A549 (cell line): ENCODE measurements around the gene SLC25A40. TPM values are rescaled to one million over a fixed set of nuclear protein-coding genes. Genes with fewer than 3 reads are reported as not detected.

ENCODE experiments used
- ATAC-seq, 2 experiments: fragments of 200-7000 bp in 1 of 2; fragments of >200 bp in 1 of 2; cut with Nextera tagmentation in 1 of 2; cut with Tn5 transposase in 1 of 2; 3 replicates each; pipeline versions ENCODE4 v1.8.0 to v1.9.1; 2018 to 2020; ENCODE audit warnings: mild to moderate bottlenecking in 1 of 2, moderate library complexity in 1 of 2
- CTCF ChIA-PET: fragments of 300-600 bp; sonication (Branson Sonifier 250); formaldehyde crosslinking; extraction: SDS; loops from one replicate; lab custom pipeline; 2021; ENCODE audit warnings: antibody characterized with exemption, inconsistent platforms; lab: Yijun Ruan, JAX
- POLR2A ChIA-PET: fragments of 350-600 bp; formaldehyde crosslinking; extraction: SDS; loops from one replicate; lab custom pipeline; 2021; ENCODE audit warnings: antibody characterized with exemption, inconsistent platforms; lab: Yijun Ruan, JAX
- DNase-seq, 2 experiments: peaks; one replicate each; pipeline versions ENCODE4 v3.0.0 to v3.0.0-alpha.2; 2011 to 2016; ENCODE audit warnings: low read depth in 1 of 2, low spot score in 1 of 2
- FAIRE-seq: peaks from 2 replicates; lab custom pipeline; 2011; peaks lifted over from hg19 to GRCh38; lab: Jason Lieb, UNC
- H3K27ac ChIP-seq, 2 experiments: fragments of >200 bp; sonication (Bioruptor Twin); formaldehyde crosslinking; 3 replicates each; pipeline ENCODE4 v1.5.1; 2016 to 2017
- H3K4me1 ChIP-seq: fragments of >200 bp; sonication (Bioruptor Twin); formaldehyde crosslinking; 3 replicates; pipeline ENCODE4 v1.6.1; 2016
- H3K4me2 ChIP-seq: fragments of >200 bp; sonication (Bioruptor Twin); formaldehyde crosslinking; 3 replicates; pipeline ENCODE4 v1.6.1; 2016
- H3K4me3 ChIP-seq: fragments of >200 bp; sonication (Bioruptor Twin); formaldehyde crosslinking; 3 replicates; pipeline ENCODE4 v1.5.1; 2016
- H3K9me3 ChIP-seq: fragments of >200 bp; sonication (Bioruptor Twin); formaldehyde crosslinking; 3 replicates; pipeline ENCODE4 v1.6.1; 2016
- CBX2 ChIP-seq: fragments of 200-600 bp; sonication (generic); IDR thresholded peaks from 2 replicates; pipeline ENCODE4 v1.6.1; 2016; ENCODE audit warnings: low read depth, mild to moderate bottlenecking, borderline replicate concordance
- CBX8 ChIP-seq: fragments of 200-600 bp; sonication (generic); IDR thresholded peaks from 2 replicates; pipeline ENCODE4 v1.6.1; 2016
- CHD2 ChIP-seq: fragments of 150-350 bp; IDR thresholded peaks from 2 replicates; pipeline ENCODE4 v1.6.1; 2014; ENCODE audit warnings: low read length; ENCODE audit not compliant: partially characterized antibody
- EHF ChIP-seq: fragments of 250-450 bp; sonication (Bioruptor Pico); IDR thresholded peaks from 2 replicates; pipeline ENCODE4 v1.5.0; 2020; ENCODE audit warnings: mild to moderate bottlenecking
- EHMT2 ChIP-seq: fragments of 200-600 bp; sonication (generic); IDR thresholded peaks from 2 replicates; pipeline ENCODE4 v1.6.1; 2016; ENCODE audit warnings: antibody characterized with exemption, low read depth, mild to moderate bottlenecking, moderate library complexity
- FOSL2 ChIP-seq, 2 experiments: fragments of 450-650 bp in 1 of 2; fragments of >200 bp in 1 of 2; sonication (Bioruptor Twin) in 1 of 2; formaldehyde crosslinking; IDR thresholded peaks; 2 replicates each; pipeline versions ENCODE4 v1.5.0 to v1.6.1; 2016 to 2020; ENCODE audit warnings: mild to moderate bottlenecking in 1 of 2, moderate library complexity in 1 of 2
- FOXS1 ChIP-seq: fragments of 250-450 bp; sonication (Bioruptor Pico); IDR thresholded peaks from 2 replicates; pipeline ENCODE4 v1.5.0; 2020; ENCODE audit warnings: mild to moderate bottlenecking, moderate library complexity
- HDAC2 ChIP-seq: fragments of 200-600 bp; sonication (generic); IDR thresholded peaks from 2 replicates; pipeline ENCODE4 v1.6.1; 2016
- HES2 ChIP-seq: fragments of >200 bp; sonication (Bioruptor Twin); formaldehyde crosslinking; IDR thresholded peaks from 2 replicates; pipeline ENCODE4 v1.6.1; 2016
- HOXB13 ChIP-seq: fragments of 250-450 bp; sonication (Bioruptor Pico); IDR thresholded peaks from 2 replicates; pipeline ENCODE4 v1.5.0; 2020; ENCODE audit warnings: low read depth, mild to moderate bottlenecking, moderate library complexity
- HOXB5 ChIP-seq: fragments of 250-450 bp; sonication (Bioruptor Pico); IDR thresholded peaks from 2 replicates; pipeline ENCODE4 v1.5.0; 2020; ENCODE audit warnings: mild to moderate bottlenecking, moderate library complexity
- JUN ChIP-seq, 2 experiments: fragments of >200 bp; sonication (Bioruptor Twin); formaldehyde crosslinking; IDR thresholded peaks; 2 replicates in 1 of 2; 3 replicates in 1 of 2; pipeline ENCODE4 v1.6.1; 2016 to 2017
- KDM1A ChIP-seq: fragments of 200-600 bp; sonication (generic); IDR thresholded peaks from 2 replicates; pipeline ENCODE4 v1.6.1; 2016; ENCODE audit warnings: low read depth, mild to moderate bottlenecking
- KDM5A ChIP-seq: fragments of 200-600 bp; sonication (generic); IDR thresholded peaks from 2 replicates; pipeline ENCODE4 v1.6.1; 2016; ENCODE audit warnings: antibody characterized with exemption, mild to moderate bottlenecking
- MAFK ChIP-seq: fragments of 450-650 bp; IDR thresholded peaks from 2 replicates; pipeline ENCODE4 v1.6.1; 2014; ENCODE audit not compliant: partially characterized antibody
- MAX ChIP-seq: IDR thresholded peaks from 2 replicates; pipeline ENCODE4 v1.6.1; 2012
- NPAS2 ChIP-seq: fragments of 250-450 bp; sonication (Bioruptor Pico); IDR thresholded peaks from 2 replicates; pipeline ENCODE4 v1.8.0; 2022; ENCODE audit warnings: mild to moderate bottlenecking, moderate library complexity, borderline replicate concordance
- NR3C1 ChIP-seq: fragments of >200 bp; sonication (Bioruptor Twin); formaldehyde crosslinking; IDR thresholded peaks from 3 replicates; pipeline ENCODE4 v1.6.1; 2017
- PHF8 ChIP-seq: fragments of 200-600 bp; sonication (generic); IDR thresholded peaks from 2 replicates; pipeline ENCODE4 v1.6.1; 2016; ENCODE audit warnings: low read depth, mild to moderate bottlenecking, antibody characterized with exemption, moderate library complexity, borderline replicate concordance
- POLR2AphosphoS2 ChIP-seq: conservative IDR thresholded peaks from 2 replicates; pipeline ENCODE4 v1.6.1; 2012; ENCODE audit warnings: low read length, improper control_type of control experiment, inconsistent platforms
- RCOR1 ChIP-seq: fragments of 150-350 bp; IDR thresholded peaks from 2 replicates; pipeline ENCODE4 v1.6.1; 2014; ENCODE audit warnings: antibody characterized with exemption, low read length, low read depth
- SREBF2 ChIP-seq: fragments of 450-650 bp; IDR thresholded peaks from 2 replicates; pipeline ENCODE4 v1.6.1; 2014; ENCODE audit warnings: mild to moderate bottlenecking, moderate library complexity
- ZNF302 ChIP-seq: fragments of 250-450 bp; sonication (Bioruptor Pico); IDR thresholded peaks from 2 replicates; pipeline ENCODE4 v1.9.0; 2021; ENCODE audit warnings: inconsistent platforms, mild to moderate bottlenecking, moderate library complexity
- WGBS: methylation state at CpG from one replicate; pipeline ENCODE4 v1.1.6; 2017; ENCODE audit errors: missing lambda C conversion rate; 5-methylcytosine and 5-hydroxymethylcytosine counted together
- polyA plus RNA-seq, 4 experiments: library from polyadenylated mRNA; depleted of rRNA in 3 of 4; stranded (reverse); fragments of >200 nt; fragmentation: RNase III in 1 of 4; extraction: RNeasy Plus Mini Kit Qiagen cat#74134 plus additional on column Dnase treatment in 1 of 4; gene quantifications; 2 replicates in 3 of 4; 3 replicates in 1 of 4; pipeline ENCODE4 v1.2.3, GENCODE V29; 2011 to 2017
- TF ChIP-seq, protein P1 (sequence below): fragments of 450-650 bp; IDR thresholded peaks from 2 replicates; pipeline ENCODE4 v1.6.1; 2014; ENCODE audit warnings: antibody characterized with exemption

SLC25A40 gene
- polyA plus RNA-seq, 2 of the 4 experiments (the other 2 are of a cell fraction) = 11.8 to 22.0 TPM

DNA sequence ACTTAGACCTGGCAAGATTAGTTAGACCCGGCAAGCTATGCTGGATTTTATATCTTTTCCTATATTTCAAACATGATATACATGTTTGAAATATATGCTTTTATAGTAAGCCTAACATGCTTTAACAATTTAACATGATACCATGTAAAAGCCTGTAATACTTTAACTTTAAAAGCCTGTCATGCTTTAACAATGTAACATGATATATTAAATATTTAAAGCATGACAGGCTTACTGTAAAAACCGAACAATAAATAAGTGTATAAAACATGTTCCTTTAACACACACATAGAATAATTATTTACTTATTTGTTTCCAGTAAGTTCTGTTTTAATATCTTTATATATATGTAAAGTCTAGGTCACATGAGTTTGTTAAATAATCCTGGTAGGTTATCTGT, 65.4 kb downstream of the SLC25A40 start:
- no peak for FAIRE-seq
- Histone ChIP-seq H3K9me3 (no peaks in the 10 kb centered on the region), H3K4me2 (no peak overlapping the region), H3K4me3 (no peak overlapping the region), H3K27ac (no peak overlapping the region), H3K4me1 (no peaks in the 10 kb centered on the region)
- no peak for DNase-seq
- TF ChIP-seq NPAS2 = no peak
- no peak for TF ChIP-seq CBX8
- no peak for TF ChIP-seq FOXS1 (CRISPR knock-in tag)
- TF ChIP-seq ZNF302 (CRISPR knock-in tag) = no peak
- TF ChIP-seq MAX = no peak
- no peak for TF ChIP-seq MAFK
- no peak for TF ChIP-seq EHMT2
- no peak for TF ChIP-seq FOSL2 (IDR thresholded peaks at IDR 0.05)
- TF ChIP-seq FOSL2 (CRISPR knock-in tag; IDR thresholded peaks at IDR 0.05) = no peak
- TF ChIP-seq CBX2 = no peak
- no peak for TF ChIP-seq HOXB13 (CRISPR knock-in tag)
- no peak for TF ChIP-seq HES2
- TF ChIP-seq, protein P1, sequence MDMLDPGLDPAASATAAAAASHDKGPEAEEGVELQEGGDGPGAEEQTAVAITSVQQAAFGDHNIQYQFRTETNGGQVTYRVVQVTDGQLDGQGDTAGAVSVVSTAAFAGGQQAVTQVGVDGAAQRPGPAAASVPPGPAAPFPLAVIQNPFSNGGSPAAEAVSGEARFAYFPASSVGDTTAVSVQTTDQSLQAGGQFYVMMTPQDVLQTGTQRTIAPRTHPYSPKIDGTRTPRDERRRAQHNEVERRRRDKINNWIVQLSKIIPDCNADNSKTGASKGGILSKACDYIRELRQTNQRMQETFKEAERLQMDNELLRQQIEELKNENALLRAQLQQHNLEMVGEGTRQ = no peak
- TF ChIP-seq PHF8 = no peak
- no peak for TF ChIP-seq SREBF2
- TF ChIP-seq HOXB5 (CRISPR knock-in tag) = no peak
- no peak for TF ChIP-seq NR3C1
- POLR2A ChIA-PET = no interaction called here
- WGBS = 63% methylated on average over 2 of the region's 2 CpGs
- no peak for ATAC-seq
- CTCF ChIA-PET = interaction anchor here (0.7 to 1.4 kb wide), 2 partner anchors 13 to 76 kb away, joined by 3 read pairs; no protein-coding TSS in a partner anchor

GRCh38 chr7:87810130-87810529, 66.0 kb downstream of the SLC25A40 start:
- no peak for FAIRE-seq

GRCh38 chr7:87806150-87806549, 70.0 kb downstream of the SLC25A40 start:
- Histone ChIP-seq H3K4me3 (no peak overlapping the region), H3K4me1 (no peaks in the 10 kb centered on the region), H3K9me3 (no peaks in the 10 kb centered on the region), H3K27ac (no peak overlapping the region), H3K4me2 (no peak overlapping the region)
- no peak for TF ChIP-seq CHD2
- TF ChIP-seq KDM1A = no peak
- no peak for TF ChIP-seq JUN (IDR thresholded peaks at IDR 0.05)
- TF ChIP-seq, protein P1 = no peak
- no peak for TF ChIP-seq HDAC2
- TF ChIP-seq CBX8 = no peak
- no peak for TF ChIP-seq KDM5A
- no peak for TF ChIP-seq POLR2AphosphoS2
- TF ChIP-seq EHF (CRISPR knock-in tag) = no peak
- TF ChIP-seq CBX2 = no peak
- no peak for TF ChIP-seq RCOR1
- FAIRE-seq = no peak
- POLR2A ChIA-PET = no interaction called here
- ATAC-seq = no peak
- CTCF ChIA-PET = no interaction called here
- no peak for DNase-seq

More at GRCh38 chr7:87810130-87810529, 66.0 kb downstream of the SLC25A40 start:
- ATAC-seq (no peak), DNase-seq (no peak)
- no peak overlapping the region for H3K4me2 ChIP-seq
- H3K4me1 ChIP-seq = no peaks in the 10 kb centered on the region
- H3K4me3 ChIP-seq = no peak overlapping the region
- H3K9me3 ChIP-seq = no peaks in the 10 kb centered on the region
- CTCF ChIA-PET = interaction anchor here (0.6 to 1.4 kb wide), 2 partner anchors 77 to 276 kb away, joined by 3 to 4 read pairs; no protein-coding TSS in a partner anchor
- POLR2A ChIA-PET = no interaction called here
- no peak for TF ChIP-seq FOXS1 (CRISPR knock-in tag)
- 6% methylated on average over 1 of the region's 1 CpG for WGBS
- no peak overlapping the region for H3K27ac ChIP-seq
